ENCODE measurements around the gene TMEM82.

TMEM82 gene

DNA sequence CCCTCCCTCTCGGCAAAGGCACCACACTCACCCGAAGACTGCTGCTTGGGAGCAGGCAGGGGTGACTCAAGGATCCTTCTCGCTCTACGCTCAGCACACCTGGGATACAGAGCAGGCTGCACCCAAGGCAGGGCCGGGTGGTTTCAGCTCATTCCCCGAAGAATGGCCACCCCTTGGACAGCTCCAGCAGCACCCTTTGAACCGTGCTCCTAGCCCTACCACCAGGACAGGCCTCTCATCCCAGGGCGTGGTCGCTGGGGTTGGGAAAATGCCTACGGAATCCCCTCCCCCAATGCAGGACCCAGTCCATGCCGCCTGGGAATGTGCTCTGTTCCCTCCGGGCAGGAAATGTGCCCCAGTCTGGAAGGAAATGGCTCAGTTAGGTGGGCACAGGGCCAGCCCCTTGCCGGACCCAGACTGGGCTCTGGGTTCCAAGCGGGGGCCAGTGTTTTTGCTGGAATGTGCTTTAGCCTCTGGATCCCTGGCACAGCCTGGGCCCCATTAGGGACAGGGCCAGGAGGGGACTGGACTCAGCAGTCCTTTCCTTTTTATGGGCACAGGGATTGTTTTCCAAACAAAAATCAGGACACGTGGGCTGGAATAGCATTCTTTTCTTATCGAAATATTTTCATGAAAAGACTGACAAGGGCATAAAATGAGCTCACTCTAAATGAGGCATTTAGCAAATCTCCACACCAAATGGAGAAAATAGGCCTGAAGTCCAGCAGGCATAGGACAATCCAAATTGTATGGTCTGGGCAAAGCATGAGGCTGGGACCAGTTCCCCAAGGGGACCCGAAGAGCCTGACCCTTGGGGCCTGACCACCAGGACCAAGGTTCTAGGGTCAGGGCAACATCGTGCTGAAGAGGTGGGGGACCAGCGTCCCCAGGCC, 7.3 kb downstream of the TMEM82 start:
- TF ChIP-seq, protein P1, sequence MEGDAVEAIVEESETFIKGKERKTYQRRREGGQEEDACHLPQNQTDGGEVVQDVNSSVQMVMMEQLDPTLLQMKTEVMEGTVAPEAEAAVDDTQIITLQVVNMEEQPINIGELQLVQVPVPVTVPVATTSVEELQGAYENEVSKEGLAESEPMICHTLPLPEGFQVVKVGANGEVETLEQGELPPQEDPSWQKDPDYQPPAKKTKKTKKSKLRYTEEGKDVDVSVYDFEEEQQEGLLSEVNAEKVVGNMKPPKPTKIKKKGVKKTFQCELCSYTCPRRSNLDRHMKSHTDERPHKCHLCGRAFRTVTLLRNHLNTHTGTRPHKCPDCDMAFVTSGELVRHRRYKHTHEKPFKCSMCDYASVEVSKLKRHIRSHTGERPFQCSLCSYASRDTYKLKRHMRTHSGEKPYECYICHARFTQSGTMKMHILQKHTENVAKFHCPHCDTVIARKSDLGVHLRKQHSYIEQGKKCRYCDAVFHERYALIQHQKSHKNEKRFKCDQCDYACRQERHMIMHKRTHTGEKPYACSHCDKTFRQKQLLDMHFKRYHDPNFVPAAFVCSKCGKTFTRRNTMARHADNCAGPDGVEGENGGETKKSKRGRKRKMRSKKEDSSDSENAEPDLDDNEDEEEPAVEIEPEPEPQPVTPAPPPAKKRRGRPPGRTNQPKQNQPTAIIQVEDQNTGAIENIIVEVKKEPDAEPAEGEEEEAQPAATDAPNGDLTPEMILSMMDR (IDR thresholded peaks at IDR 0.05; ENCODE audit: low read depth, low read length), result no peak
- DNase-seq (ENCODE audit: extremely low read depth, low read depth), result no peak

DNA sequence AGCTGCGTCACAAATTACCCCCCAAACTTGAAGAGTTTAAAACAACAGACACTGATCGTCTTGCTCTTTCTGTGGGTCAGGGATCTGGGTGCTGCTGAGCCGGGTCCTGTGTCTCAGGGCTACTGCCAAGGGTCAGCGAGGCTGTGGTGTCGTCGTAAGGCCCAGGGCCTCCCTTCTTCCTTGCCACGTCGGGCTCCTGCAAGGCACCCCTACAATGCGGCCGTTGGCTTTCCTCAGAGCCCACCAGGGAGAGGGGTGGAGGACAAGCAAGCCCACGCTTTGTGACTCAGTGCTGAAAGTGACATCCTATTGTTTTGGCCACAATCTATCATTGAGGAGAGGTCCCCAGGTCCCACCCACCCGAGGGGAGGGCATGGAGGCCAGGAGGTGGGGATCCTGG, 8.6 kb downstream of the TMEM82 start:
- TF ChIP-seq, protein P1 (IDR thresholded peaks at IDR 0.05; ENCODE audit: low read depth, low read length), result no peak
- no peak for DNase-seq (ENCODE audit: extremely low read depth, low read depth)

DNA sequence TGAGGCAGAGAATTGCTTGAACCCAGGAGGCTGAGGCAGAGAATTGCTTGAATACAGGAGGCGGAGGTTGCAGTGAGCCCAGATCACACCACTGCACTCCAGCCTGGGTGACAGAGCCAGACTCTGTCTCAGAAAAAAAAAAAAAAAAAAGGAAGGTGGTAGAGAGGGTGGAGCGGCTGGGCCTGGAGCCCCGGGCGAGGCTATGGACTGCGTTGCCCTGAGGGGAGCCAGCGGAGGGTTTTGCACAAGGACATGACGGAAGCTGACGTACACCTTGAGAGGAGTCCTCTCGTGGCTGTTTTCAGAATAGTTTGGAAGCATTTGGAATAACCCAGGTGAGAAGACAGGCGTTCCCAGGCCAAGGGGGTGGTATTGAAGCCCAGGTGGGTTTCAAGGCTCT, 9.4 kb downstream of the TMEM82 start:
- TF ChIP-seq, protein P1 (IDR thresholded peaks at IDR 0.05; ENCODE audit: low read depth, low read length), result no peak
- no peak for DNase-seq (ENCODE audit: extremely low read depth, low read depth)

DNA sequence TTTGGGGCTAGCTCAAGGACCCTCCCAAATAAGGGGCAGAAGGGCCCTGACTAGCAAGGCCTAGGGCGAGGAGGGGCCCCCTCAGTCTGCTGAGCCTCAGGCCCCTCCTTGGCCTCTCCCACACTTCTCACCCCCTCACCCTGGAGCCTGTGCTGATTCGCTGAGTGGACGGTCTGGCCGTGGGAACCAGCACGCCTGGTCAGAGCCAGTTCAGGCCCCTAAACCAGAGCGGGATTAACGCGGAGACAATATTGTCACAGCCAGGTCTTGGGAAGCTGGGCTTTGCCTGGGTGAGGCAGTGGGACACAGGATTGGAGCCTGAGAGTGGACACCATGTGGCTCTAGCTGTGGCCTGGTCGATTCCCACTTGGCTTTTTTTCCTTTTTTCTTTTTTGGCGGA, 11.5 kb downstream of the TMEM82 start:
- TF ChIP-seq, protein P1 (IDR thresholded peaks at IDR 0.05; ENCODE audit: low read depth, low read length), result no peak
- DNase-seq (ENCODE audit: extremely low read depth, low read depth), result no peak

DNA sequence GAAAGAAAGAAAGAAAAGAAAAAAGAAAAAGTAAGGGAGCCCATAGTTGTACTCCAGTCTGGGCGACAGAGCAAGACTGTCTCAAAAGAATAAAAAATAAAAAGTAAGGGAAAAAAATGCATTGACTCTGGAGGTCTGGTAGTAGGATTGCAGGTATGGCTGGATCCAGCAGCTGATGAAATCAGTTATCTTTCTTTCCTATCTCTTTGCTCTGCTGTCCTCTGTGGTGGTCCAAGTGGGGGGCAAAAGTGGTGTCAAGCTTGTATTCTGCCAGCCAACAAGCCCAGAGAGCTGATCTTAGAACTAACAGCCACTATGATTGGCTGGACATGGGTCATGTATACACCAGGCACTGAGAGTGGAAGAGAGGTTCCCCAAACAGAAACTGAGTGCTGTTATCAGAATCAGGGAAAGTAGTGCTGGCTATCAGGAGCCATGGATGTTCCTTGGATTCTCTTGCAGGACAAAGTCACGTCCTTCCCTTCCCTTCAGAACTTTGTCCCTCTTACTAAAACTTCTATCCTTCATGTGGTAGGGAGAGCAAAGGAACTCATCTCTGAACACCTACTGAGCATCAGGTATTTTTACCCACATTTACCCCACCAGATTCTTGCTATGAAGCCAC, 12.8 kb downstream of the TMEM82 start:
- no peak for DNase-seq (ENCODE audit: extremely low read depth, low read depth)
- TF ChIP-seq, protein P1 (IDR thresholded peaks at IDR 0.05; ENCODE audit: low read depth, low read length), result no peak

DNA sequence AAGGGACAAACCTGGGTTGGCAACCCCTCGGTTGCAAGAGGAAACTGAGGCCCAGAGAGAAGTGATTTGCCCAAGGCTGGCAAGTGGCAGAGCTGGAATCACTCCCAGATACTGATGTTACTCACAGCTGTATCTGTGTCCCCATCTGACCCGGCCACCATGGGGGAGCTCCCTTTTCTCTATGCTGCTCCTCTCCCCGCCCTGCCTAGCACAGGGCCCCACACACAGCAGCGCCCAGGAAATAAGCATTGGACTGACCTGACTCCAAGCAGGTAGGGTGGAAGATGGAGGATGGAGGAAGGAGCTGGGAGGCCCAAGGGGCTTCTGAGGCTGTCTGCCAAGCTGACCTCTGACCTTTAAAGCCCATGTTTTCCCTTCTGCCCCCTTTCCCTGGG, 13.3 kb downstream of the TMEM82 start:
- TF ChIP-seq, protein P1 (IDR thresholded peaks at IDR 0.05; ENCODE audit: low read depth, low read length), result no peak
- no peak for DNase-seq (ENCODE audit: extremely low read depth, low read depth)

Data from AG09319 (cell line).